ENCODE results near the gene SLC29A2.
A peak's percentile ranks its signal among the peaks of the same experiment; 100 is the strongest.

DNA sequence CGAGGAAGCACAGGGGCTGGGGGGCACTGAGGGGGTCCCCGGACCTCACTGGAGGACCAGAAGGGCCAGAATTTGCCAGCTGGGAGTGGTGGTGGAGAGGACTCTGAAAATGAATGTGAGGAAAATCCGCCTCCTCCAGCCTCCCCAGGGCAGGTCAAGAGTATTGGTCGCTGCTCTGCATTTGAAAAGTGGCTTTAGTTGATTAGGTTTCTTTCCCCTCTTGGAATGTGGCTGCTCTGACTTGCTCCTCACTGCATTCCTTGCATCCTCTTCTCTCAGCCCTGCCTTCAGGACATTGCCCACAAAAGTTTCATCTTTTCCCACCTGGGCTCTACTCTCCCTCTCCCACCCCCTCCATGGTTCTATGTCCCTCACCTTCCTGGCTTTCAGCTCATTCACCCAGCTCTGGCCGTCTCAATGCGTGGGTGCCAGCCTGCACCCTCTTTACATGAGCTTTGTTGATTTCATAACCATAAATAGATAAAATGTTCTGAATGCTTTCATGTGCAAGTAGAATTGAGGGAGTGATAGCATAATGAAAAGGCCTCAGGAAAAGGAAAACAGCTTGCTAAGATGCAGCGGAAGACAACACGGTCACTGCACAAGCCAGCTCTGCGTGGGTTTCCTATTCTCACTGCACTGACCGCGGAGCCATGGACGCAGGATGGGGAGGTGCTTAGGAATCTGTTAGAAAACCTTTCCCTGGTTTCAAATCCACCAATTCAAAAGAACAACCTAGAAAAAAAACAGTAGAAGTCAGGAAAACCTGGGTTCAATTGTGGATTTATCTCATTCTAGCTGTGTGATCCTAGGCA, 42.8 kb upstream of the SLC29A2 start:
- no peak for TF ChIP-seq HMGA2 (CRISPR knock-in tag; IDR thresholded peaks at IDR 0.05)
- TF ChIP-seq, protein P1, sequence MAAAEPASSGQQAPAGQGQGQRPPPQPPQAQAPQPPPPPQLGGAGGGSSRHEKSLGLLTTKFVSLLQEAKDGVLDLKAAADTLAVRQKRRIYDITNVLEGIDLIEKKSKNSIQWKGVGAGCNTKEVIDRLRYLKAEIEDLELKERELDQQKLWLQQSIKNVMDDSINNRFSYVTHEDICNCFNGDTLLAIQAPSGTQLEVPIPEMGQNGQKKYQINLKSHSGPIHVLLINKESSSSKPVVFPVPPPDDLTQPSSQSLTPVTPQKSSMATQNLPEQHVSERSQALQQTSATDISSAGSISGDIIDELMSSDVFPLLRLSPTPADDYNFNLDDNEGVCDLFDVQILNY (CRISPR knock-in tag; IDR thresholded peaks at IDR 0.05), result no peak
- no peak for TF ChIP-seq USF2 (CRISPR knock-in tag; IDR thresholded peaks at IDR 0.05)
- TF ChIP-seq JAZF1 (CRISPR knock-in tag; IDR thresholded peaks at IDR 0.05), result no peak
- TF ChIP-seq CREM (CRISPR knock-in tag; IDR thresholded peaks at IDR 0.05), result no peak
- no peak for TF ChIP-seq MAX (CRISPR knock-in tag; IDR thresholded peaks at IDR 0.05)
- TF ChIP-seq CTCF (IDR thresholded peaks at IDR 0.05), result no peak
- TF ChIP-seq ELF4 (CRISPR knock-in tag; IDR thresholded peaks at IDR 0.05; ENCODE audit: low read depth), result no peak
- TF ChIP-seq TEAD1 (CRISPR knock-in tag; IDR thresholded peaks at IDR 0.05), result peak; percentile 54; the same call in 1 of the 2 replicates
- no peak for TF ChIP-seq NR2C2 (CRISPR knock-in tag; IDR thresholded peaks at IDR 0.05)
- TF ChIP-seq ZNF317 (CRISPR knock-in tag; IDR thresholded peaks at IDR 0.05; ENCODE audit: borderline replicate concordance, low read depth), result no peak
- TF ChIP-seq NFE2L1 (CRISPR knock-in tag; IDR thresholded peaks at IDR 0.05), result no peak
- TF ChIP-seq PREB (CRISPR knock-in tag; IDR thresholded peaks at IDR 0.05; ENCODE audit: borderline replicate concordance), result no peak
- no peak for TF ChIP-seq ESRRA (CRISPR knock-in tag; IDR thresholded peaks at IDR 0.05; ENCODE audit: borderline replicate concordance)

Data from WTC11 (cell line).